HG03064 (cell line): ENCODE results near the gene SGO1.
A peak's percentile ranks its signal among the peaks of the same experiment; 100 is the strongest.

Experiments
- ATAC-seq: cut with Tn5 transposase; IDR thresholded peaks from one replicate; pipeline ENCODE4 v1.9.1; 2021; ENCODE audit warnings: low read depth; ENCODE audit not compliant: unreplicated experiment

The SGO1 gene

DNA sequence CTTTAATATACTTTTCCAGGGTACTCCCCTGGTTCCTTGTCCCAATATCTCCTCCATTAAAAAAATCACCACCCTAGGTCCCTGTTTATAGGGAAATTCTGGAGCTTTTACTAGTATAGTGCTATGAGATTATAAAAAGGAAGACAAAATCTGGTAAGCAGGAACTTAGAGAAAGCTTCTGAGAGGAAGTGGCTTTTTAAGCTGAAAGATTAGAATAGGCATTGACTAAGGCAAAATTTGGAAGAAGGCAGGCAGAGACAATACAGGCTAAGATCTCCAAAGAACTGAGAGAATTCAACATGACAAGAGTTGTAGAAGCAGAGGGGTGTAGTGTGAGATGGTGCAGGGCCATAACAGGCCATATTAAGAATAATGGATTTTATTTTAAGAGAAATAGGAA is 25.8 kb downstream of the SGO1 start:
- ATAC-seq: no peak

- ATAC-seq: no peak
These were observed 31.1 kb downstream of the SGO1 start for GRCh38 chr3:20154928-20155327.

DNA sequence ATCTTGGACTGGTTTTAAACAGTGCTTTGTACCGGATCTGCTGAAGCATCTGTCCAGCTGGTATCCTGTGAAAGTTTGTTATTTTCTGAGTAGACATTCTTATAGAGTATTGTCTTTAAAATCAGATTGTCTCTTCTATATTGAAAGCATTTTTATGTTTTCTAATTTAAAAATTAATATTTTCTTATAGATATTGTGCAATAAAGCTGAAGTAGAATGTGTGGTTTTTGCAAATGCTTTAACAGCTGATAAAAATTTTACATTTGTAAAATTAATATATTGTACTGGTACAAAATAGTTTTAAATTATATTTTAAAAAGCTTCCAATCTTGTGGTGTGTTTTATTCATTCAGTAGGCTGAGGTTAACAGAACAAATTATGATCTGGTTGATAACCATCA is 31.9 kb downstream of the SGO1 start:
- ATAC-seq: no peak

- ATAC-seq: no peak
These were observed 37.5 kb downstream of the SGO1 start for GRCh38 chr3:20148466-20148865.

GRCh38 chr3:20147361-20147760 is 38.6 kb downstream of the SGO1 start:
- no peak for ATAC-seq

- ATAC-seq: no peak
These were observed 39.7 kb downstream of the SGO1 start for GRCh38 chr3:20146301-20146700.

- ATAC-seq: no peak
These were observed 40.1 kb downstream of the SGO1 start for GRCh38 chr3:20145874-20146273.

DNA sequence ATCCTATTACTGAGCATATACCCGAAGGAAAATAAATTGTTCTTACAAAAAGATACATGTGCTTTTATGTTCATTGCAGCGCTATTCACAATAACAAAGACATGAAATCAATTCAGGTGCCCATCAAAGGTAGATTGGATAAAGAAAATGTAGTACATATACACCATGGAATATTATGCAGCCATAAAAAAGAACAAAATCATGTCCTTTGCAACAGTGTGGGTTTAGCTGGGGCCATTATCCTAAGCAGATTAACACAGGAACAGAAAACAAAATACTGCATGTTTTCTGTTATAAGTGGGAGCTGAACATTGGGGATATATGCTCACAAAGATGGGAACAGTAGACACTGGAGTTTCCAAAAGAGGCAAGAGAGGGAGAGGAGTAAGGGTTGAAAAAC is 42.5 kb downstream of the SGO1 start:
- no peak for ATAC-seq

- ATAC-seq: no peak
These were observed 43.5 kb downstream of the SGO1 start for GRCh38 chr3:20142517-20142916.

DNA sequence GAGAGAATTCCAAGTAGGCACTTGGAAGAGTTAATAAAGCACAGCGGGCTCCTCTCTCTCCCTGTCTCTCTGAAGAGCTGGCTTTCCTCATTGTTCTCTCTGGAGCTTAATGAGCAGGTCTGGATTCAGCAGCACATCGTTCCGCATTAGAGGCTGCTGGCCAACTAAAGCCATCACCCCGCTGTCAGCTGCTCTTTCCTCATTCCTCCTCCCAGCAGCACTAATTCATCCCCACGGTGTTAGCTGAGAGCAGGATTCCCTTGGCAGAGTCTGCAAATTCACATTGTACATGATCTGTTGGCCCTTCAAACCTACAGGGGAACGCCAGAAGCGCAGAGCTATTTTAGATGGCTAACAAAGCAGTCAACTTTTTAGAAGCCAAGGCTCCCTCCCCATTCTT is 44.2 kb downstream of the SGO1 start:
- no peak for ATAC-seq

- ATAC-seq: no peak
These were observed 44.7 kb downstream of the SGO1 start for GRCh38 chr3:20141316-20141715.

DNA sequence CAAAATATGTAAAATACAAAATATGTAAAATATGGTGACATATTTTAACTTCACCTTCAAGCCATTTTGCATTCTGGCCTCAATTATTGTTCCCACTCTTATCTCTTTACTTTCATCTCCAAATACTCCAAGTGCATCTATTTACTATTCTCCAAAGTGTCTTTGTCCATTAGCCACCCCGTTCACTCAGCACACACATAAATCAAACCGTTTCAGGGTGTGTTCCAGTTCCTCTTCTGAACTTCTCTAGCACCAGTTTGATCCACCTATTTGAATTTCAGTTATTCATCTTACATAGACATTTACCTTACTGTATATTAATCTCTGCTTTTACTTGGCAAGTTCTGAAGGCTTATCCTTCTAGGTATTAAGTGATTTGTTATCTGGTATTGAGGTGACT is 45.1 kb downstream of the SGO1 start:
- no peak for ATAC-seq

GRCh38 chr3:20137647-20138046 is 48.4 kb downstream of the SGO1 start:
- ATAC-seq: no peak

DNA sequence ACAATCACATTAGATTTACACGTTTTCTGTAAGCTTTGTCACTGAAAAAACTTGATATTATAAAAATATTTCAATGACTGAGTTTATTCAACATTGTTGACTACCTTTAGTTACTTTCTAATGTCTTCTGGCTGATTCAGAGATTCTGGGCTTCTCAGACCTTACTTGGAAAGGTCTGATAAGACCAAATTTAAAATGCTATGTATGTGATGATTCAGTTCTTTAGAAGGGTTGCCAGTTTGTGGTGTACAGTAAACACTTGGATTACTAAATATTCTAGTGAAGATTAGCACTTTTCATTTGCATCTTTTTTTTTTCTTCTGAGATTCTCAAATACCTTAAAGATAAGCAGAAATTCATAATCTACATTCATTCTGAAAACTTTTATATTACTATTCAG is 49.8 kb downstream of the SGO1 start:
- ATAC-seq: no peak

- ATAC-seq: no peak
These were observed 55.9 kb downstream of the SGO1 start for GRCh38 chr3:20130106-20130505.

DNA sequence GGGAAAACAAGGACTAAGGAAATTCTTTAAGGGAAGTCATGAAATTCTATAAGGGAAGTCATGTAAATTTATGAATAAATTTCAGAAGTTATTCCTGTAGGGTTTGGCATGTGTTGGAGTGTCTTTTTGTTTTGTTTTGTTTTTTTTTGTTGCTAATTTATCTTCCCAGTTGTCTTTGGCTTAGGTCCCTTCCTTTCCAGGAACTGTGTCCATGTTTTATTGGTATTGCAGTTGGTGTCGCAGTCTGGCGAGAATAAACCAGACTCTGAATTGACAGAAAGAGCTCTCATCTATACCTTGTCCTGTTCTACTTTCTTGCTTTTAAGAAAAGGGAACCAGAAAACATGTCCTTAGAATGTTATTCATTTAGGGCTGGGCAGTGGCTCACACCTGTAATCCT is 57.6 kb downstream of the SGO1 start:
- no peak for ATAC-seq

DNA sequence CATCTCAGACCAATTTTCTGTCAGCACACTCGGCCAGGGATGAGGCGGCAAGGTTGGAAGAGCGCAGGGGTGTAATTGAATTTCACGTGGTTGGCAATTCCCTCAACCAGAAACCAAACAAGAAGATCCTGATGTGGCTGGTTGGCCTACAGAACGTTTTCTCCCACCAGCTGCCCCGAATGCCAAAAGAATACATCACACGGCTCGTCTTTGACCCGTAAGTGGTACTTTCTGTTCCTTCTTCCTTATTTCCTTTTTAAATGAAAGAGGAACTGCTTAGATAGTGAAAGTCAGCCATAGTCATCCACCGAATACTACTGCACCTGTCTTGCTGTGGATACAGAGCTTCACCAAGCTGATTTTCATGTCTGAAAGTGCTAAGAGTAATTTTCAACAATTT is 60.1 kb downstream of the SGO1 start:
- peak; percentile 100 for ATAC-seq

- ATAC-seq: no peak
These were observed 60.7 kb downstream of the SGO1 start for GRCh38 chr3:20125289-20125688.

- no peak for ATAC-seq
These were observed 62.8 kb downstream of the SGO1 start for GRCh38 chr3:20123131-20123652.

DNA sequence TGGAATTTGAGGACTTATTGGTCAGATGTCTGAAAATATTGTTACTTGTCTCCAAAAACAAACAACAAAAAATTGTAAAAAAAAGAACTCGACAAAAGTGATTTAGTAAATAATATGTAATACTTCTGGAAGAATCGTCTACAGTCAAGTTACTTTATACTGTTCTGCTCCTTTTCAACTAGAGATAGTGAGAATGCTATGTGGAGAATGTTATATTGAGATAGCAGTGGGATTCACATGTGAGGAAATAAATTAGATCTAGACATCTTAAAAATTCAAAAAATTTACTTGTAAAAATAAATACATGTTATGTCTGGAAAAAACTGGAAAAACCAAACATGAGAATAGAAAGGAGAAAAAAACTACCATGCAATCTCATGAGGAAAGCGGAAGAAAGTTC is 64.9 kb downstream of the SGO1 start:
- no peak for ATAC-seq
